Measurements from ENCODE around the gene TLE1. TPM values are rescaled to one million over a fixed set of nuclear protein-coding genes. Genes with fewer than 3 reads are reported as not detected.

The TLE1 gene
- total RNA-seq, 3 donors from 2014 or later: 42.9 to 51.8 (median 47.3) TPM

- ATAC-seq (no peak), DNase-seq (no peak)
- TF ChIP-seq CTCF (IDR thresholded peaks at IDR 0.05): no peak
- no peaks in the 10 kb centered on the region for H3K36me3 ChIP-seq (ENCODE audit: low read depth)
- intact Hi-C loops (cut with DNase I, micrococcal nuclease): no loop called here
- H3K4me3 ChIP-seq: no peak overlapping the region
- no peaks in the 10 kb centered on the region for H3K9me3 ChIP-seq
- H3K4me1 ChIP-seq (ENCODE audit: low read depth): peaks cover 26% of the 10 kb centered on the region
Measured at GRCh38 chr9:81665322-81665871, 23.9 kb downstream of the TLE1 start.

- peak; percentile 12 for ATAC-seq
- Histone ChIP-seq H3K36me3 (ENCODE audit: low read depth) (no peaks in the 10 kb centered on the region), H3K9me3 (no peaks in the 10 kb centered on the region), H3K4me1 (ENCODE audit: low read depth) (peaks cover 19% of the 10 kb centered on the region), H3K4me3 (no peak overlapping the region)
- intact Hi-C loops (cut with DNase I, micrococcal nuclease): no loop called here
- no peak for DNase-seq
- TF ChIP-seq CTCF (IDR thresholded peaks at IDR 0.05): no peak
Measured at GRCh38 chr9:81664638-81665222, 24.6 kb downstream of the TLE1 start.

GRCh38 chr9:81661339-81661738 lies 28.0 kb downstream of the TLE1 start:
- TF ChIP-seq CTCF (IDR thresholded peaks at IDR 0.05): no peak
- intact Hi-C loops (cut with DNase I, micrococcal nuclease): no loop called here
- no peaks in the 10 kb centered on the region for H3K9me3 ChIP-seq
- no peak overlapping the region for H3K4me3 ChIP-seq
- H3K36me3 ChIP-seq (ENCODE audit: low read depth): no peaks in the 10 kb centered on the region
- DNase-seq (peak in 1 of 3 donors; percentile 73), ATAC-seq (peak; percentile 55)
- H3K4me1 ChIP-seq (ENCODE audit: low read depth): peaks cover 15% of the 10 kb centered on the region

- DNase-seq: no peak
- no peaks in the 10 kb centered on the region for H3K36me3 ChIP-seq (ENCODE audit: low read depth)
- ATAC-seq: no peak
- intact Hi-C loops (cut with DNase I, micrococcal nuclease): no loop called here
- peaks cover 20% of the 10 kb centered on the region for H3K4me1 ChIP-seq (ENCODE audit: low read depth)
- no peak for TF ChIP-seq CTCF (IDR thresholded peaks at IDR 0.05)
- H3K4me3 ChIP-seq: no peak overlapping the region
- no peaks in the 10 kb centered on the region for H3K9me3 ChIP-seq
Measured at GRCh38 chr9:81656871-81657337, 32.4 kb downstream of the TLE1 start.

- TF ChIP-seq CTCF (IDR thresholded peaks at IDR 0.05): no peak
- Histone ChIP-seq H3K9me3 (no peaks in the 10 kb centered on the region), H3K4me1 (ENCODE audit: low read depth) (peaks cover 12% of the 10 kb centered on the region), H3K36me3 (ENCODE audit: low read depth) (no peaks in the 10 kb centered on the region), H3K4me3 (no peak overlapping the region)
- ATAC-seq: peak; percentile 88
- intact Hi-C loops (cut with DNase I, micrococcal nuclease): no loop called here
- peak in 1 of 3 donors; percentile 24 for DNase-seq
Measured at GRCh38 chr9:81656004-81656403, 33.3 kb downstream of the TLE1 start.
